ENCODE results near the gene OSBPL8.

OSBPL8 gene

GRCh38 chr12:76587428-76588178 lies 28.0 kb upstream of the OSBPL8 start:
- no peak overlapping the region for H3K4me3 ChIP-seq (ENCODE audit: insufficient read length, low read depth)
- H3K9ac ChIP-seq (ENCODE audit: insufficient read length, low read depth): no peak overlapping the region
- no peaks in the 10 kb centered on the region for H3K36me3 ChIP-seq (ENCODE audit: insufficient read depth, insufficient read length, low read length)
- no peaks in the 10 kb centered on the region for H3K4me1 ChIP-seq (ENCODE audit: insufficient read depth, insufficient read length)
- H3K9me3 ChIP-seq (ENCODE audit: insufficient read depth, low read length): no peaks in the 10 kb centered on the region
- H3K27me3 ChIP-seq (ENCODE audit: insufficient read depth, insufficient read length): no peaks in the 10 kb centered on the region
- TF ChIP-seq YY1 (IDR thresholded peaks at IDR 0.05; ENCODE audit: insufficient read depth, insufficient read length): no peak
- TF ChIP-seq ZNF274 (IDR thresholded peaks at IDR 0.05; ENCODE audit: low read depth, low read length): no peak
- TF ChIP-seq SUZ12 (IDR thresholded peaks at IDR 0.05; ENCODE audit: extremely low read depth, insufficient read depth, insufficient read length): no peak
- DNase-seq (ENCODE audit: low read depth, low spot score): no peak

GRCh38 chr12:76586764-76587395 lies 27.3 kb upstream of the OSBPL8 start:
- no peak overlapping the region for H3K9ac ChIP-seq (ENCODE audit: insufficient read length, low read depth)
- peak; percentile 18 for DNase-seq (ENCODE audit: low read depth, low spot score)

GRCh38 chr12:76583301-76583700 lies 23.7 kb upstream of the OSBPL8 start:
- no peak for DNase-seq (ENCODE audit: low read depth, low spot score)
- Histone ChIP-seq H3K9me3 (ENCODE audit: insufficient read depth, low read length) (peaks cover 4% of the 10 kb centered on the region; the same call in 1 of the 2 replicates), H3K4me3 (ENCODE audit: insufficient read length, low read depth) (no peak overlapping the region), H3K27me3 (ENCODE audit: insufficient read depth, insufficient read length) (no peaks in the 10 kb centered on the region), H3K9ac (ENCODE audit: insufficient read length, low read depth) (no peak overlapping the region), H3K4me1 (ENCODE audit: insufficient read depth, insufficient read length) (no peaks in the 10 kb centered on the region), H3K36me3 (ENCODE audit: insufficient read depth, insufficient read length, low read length) (no peaks in the 10 kb centered on the region)
- no peak for TF ChIP-seq YY1 (IDR thresholded peaks at IDR 0.05; ENCODE audit: insufficient read depth, insufficient read length)
- no peak for TF ChIP-seq SUZ12 (IDR thresholded peaks at IDR 0.05; ENCODE audit: extremely low read depth, insufficient read depth, insufficient read length)
- no peak for TF ChIP-seq ZNF274 (IDR thresholded peaks at IDR 0.05; ENCODE audit: low read depth, low read length)

More at GRCh38 chr12:76586764-76587395, 27.3 kb upstream of the OSBPL8 start:
- Histone ChIP-seq H3K4me3 (ENCODE audit: insufficient read length, low read depth) (no peak overlapping the region), H3K9me3 (ENCODE audit: insufficient read depth, low read length) (no peaks in the 10 kb centered on the region), H3K36me3 (ENCODE audit: insufficient read depth, insufficient read length, low read length) (no peaks in the 10 kb centered on the region), H3K27me3 (ENCODE audit: insufficient read depth, insufficient read length) (no peaks in the 10 kb centered on the region), H3K4me1 (ENCODE audit: insufficient read depth, insufficient read length) (no peaks in the 10 kb centered on the region)
- TF ChIP-seq YY1 (IDR thresholded peaks at IDR 0.05; ENCODE audit: insufficient read depth, insufficient read length) (no peak), ZNF274 (IDR thresholded peaks at IDR 0.05; ENCODE audit: low read depth, low read length) (no peak), SUZ12 (IDR thresholded peaks at IDR 0.05; ENCODE audit: extremely low read depth, insufficient read depth, insufficient read length) (no peak)

- H3K4me1 ChIP-seq (ENCODE audit: insufficient read depth, insufficient read length): no peaks in the 10 kb centered on the region
- no peaks in the 10 kb centered on the region for H3K27me3 ChIP-seq (ENCODE audit: insufficient read depth, insufficient read length)
Measured at GRCh38 chr12:76573840-76574373, 14.3 kb upstream of the OSBPL8 start.

GRCh38 chr12:76571256-76571655 lies 11.7 kb upstream of the OSBPL8 start:
- H3K9ac ChIP-seq (ENCODE audit: insufficient read length, low read depth): no peak overlapping the region
- peaks cover 17% of the 10 kb centered on the region for H3K9me3 ChIP-seq (ENCODE audit: insufficient read depth, low read length)
- no peak for DNase-seq (ENCODE audit: low read depth, low spot score)
- no peaks in the 10 kb centered on the region for H3K4me1 ChIP-seq (ENCODE audit: insufficient read depth, insufficient read length)
- no peak overlapping the region for H3K4me3 ChIP-seq (ENCODE audit: insufficient read length, low read depth)
- H3K27me3 ChIP-seq (ENCODE audit: insufficient read depth, insufficient read length): no peaks in the 10 kb centered on the region
- no peak for TF ChIP-seq ZNF274 (IDR thresholded peaks at IDR 0.05; ENCODE audit: low read depth, low read length)
- TF ChIP-seq YY1 (IDR thresholded peaks at IDR 0.05; ENCODE audit: insufficient read depth, insufficient read length): no peak
- TF ChIP-seq SUZ12 (IDR thresholded peaks at IDR 0.05; ENCODE audit: extremely low read depth, insufficient read depth, insufficient read length): no peak
- H3K36me3 ChIP-seq (ENCODE audit: insufficient read depth, insufficient read length, low read length): no peaks in the 10 kb centered on the region

More at GRCh38 chr12:76573840-76574373, 14.3 kb upstream of the OSBPL8 start:
- H3K9me3 ChIP-seq (ENCODE audit: insufficient read depth, low read length): peaks cover 17% of the 10 kb centered on the region
- no peaks in the 10 kb centered on the region for H3K36me3 ChIP-seq (ENCODE audit: insufficient read depth, insufficient read length, low read length)
- H3K4me3 ChIP-seq (ENCODE audit: insufficient read length, low read depth): no peak overlapping the region
- DNase-seq (ENCODE audit: low read depth, low spot score): no peak
- H3K9ac ChIP-seq (ENCODE audit: insufficient read length, low read depth): no peak overlapping the region
- TF ChIP-seq ZNF274 (IDR thresholded peaks at IDR 0.05; ENCODE audit: low read depth, low read length) (no peak), SUZ12 (IDR thresholded peaks at IDR 0.05; ENCODE audit: extremely low read depth, insufficient read depth, insufficient read length) (no peak), YY1 (IDR thresholded peaks at IDR 0.05; ENCODE audit: insufficient read depth, insufficient read length) (no peak)

GRCh38 chr12:76569685-76570604 lies 10.4 kb upstream of the OSBPL8 start:
- Histone ChIP-seq H3K9me3 (ENCODE audit: insufficient read depth, low read length) (peaks cover 17% of the 10 kb centered on the region), H3K4me1 (ENCODE audit: insufficient read depth, insufficient read length) (no peaks in the 10 kb centered on the region), H3K36me3 (ENCODE audit: insufficient read depth, insufficient read length, low read length) (no peaks in the 10 kb centered on the region), H3K4me3 (ENCODE audit: insufficient read length, low read depth) (no peak overlapping the region), H3K27me3 (ENCODE audit: insufficient read depth, insufficient read length) (no peaks in the 10 kb centered on the region), H3K9ac (ENCODE audit: insufficient read length, low read depth) (no peak overlapping the region)
- TF ChIP-seq ZNF274 (IDR thresholded peaks at IDR 0.05; ENCODE audit: low read depth, low read length) (no peak), SUZ12 (IDR thresholded peaks at IDR 0.05; ENCODE audit: extremely low read depth, insufficient read depth, insufficient read length) (no peak), YY1 (IDR thresholded peaks at IDR 0.05; ENCODE audit: insufficient read depth, insufficient read length) (no peak)
- no peak for DNase-seq (ENCODE audit: low read depth, low spot score)
